Left renal cortex interstitium (tissue), 4 donors: ENCODE results near the gene POU2F2. TPM values are rescaled to one million over a fixed set of nuclear protein-coding genes. Genes with fewer than 3 reads are reported as not detected.

Experiments used
- DNase-seq, 4 donors: peaks; one replicate each; pipeline ENCODE4 v3.0.0-alpha.2; 2013; ENCODE audit warnings: low read depth in 4 of 4, low spot score in 2 of 4, missing footprints in 1 of 4
- polyA plus RNA-seq, 4 donors: library from polyadenylated mRNA; unstranded; fragments of 120-200 nt; gene quantifications; one replicate each; pipeline ENCODE4 v1.2.1, GENCODE V29; 2013; ENCODE audit not compliant: insufficient read length in 4 of 4

POU2F2 gene
- polyA plus RNA-seq, 4 donors = 0.81 to 0.95 (median 0.91) TPM

DNA sequence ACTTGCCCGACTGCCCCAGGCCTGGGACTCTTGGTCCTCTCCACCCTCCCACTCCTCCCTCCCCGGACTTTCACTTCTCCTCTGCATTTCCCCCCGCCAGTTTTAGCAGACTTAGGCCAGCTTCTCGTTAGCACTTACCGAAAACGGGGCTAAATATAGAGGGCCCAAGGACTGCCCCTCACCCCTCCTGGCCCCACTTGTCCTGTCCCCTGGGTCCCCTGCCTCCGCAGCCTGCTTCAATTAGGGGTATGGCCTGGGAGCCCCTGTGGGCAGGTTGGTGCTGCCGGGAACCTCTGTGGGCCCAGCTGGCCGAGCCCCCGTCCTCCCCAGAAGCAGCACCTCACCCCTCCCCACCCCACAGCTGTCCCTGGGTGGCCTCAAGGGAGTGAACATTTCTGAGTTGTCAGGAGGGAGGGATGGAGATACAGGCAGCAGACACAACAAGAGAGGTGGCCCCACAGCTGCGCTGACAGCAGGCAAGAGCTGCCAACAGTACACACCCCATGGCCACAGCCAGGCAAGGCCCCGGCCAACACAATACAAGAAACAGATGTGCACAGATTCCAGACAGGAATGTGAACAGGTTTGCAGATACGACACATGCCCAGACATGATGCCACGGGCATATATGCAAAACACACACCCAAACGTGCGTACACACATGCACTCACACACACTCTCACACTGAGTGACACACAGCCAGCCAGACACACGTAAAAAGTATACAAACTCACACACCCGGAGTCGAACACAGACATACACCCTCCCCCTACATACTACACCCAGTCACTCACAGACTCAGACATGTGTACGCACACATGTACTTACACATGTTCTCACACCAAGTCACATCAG, 2.6 kb downstream of the POU2F2 start:
- no peak for DNase-seq

DNA sequence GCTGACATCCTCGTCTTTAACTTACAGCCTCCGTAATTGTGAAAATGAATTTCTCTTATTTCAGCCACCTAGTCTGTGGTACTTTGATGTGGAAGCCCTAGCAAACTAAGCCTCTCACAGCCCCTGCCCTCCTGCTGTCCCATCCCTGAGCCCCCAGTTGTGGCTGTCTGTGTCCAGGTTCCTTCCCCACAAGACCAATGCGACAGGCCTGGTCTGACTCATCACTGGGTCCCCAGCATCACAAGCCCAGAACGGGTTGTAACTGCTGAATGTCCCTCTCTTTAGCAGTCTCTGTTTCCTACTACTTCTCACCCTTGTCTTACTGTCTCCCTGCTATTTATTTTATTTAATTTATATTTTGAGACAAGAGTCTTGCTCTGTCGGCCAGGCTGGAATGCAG, 5.7 kb downstream of the POU2F2 start:
- no peak for DNase-seq

DNA sequence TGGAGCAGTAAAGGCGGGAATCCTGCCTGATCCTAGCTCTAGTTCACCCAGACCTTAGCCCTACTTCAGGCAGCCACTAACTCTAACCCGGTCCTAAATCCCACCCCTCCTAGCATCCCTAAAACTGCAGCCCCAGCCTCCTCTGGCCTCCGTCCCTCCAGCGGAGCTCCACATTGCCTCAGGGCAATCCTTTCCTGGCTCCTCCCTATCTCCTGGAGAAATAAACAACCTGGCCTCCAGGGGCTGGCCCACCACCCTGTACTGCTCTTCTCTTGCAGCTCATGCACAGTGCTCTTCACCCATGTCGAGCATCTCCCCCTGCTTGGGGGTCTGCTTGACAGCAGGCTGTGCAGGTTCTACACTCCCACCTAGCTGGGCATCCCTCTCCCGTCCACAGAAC, 6.7 kb downstream of the POU2F2 start:
- DNase-seq = no peak

DNA sequence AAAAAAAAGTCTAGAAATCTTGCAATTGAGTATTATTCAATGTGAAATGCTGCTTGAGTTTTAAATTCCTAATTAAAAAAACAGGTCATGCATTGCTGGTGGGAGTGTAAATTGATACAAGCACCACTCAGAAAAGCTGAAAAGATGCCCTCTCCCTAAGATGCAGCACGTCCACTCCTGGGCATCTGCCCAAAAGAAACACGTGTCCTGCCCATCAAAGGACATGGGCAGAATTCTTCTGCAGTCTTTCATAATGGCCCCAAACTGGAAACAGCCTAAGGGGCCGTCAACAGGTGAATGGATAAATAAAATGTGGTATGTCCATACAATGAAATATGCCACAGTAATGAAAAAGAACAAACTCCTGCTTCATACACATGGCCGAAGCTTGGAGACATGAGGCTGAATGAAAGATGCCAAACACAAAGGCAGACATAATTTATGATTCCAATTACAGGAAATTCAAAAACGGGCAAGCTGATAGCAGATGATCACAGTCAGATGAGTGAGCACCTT, 7.8 kb downstream of the POU2F2 start:
- no peak for DNase-seq

DNA sequence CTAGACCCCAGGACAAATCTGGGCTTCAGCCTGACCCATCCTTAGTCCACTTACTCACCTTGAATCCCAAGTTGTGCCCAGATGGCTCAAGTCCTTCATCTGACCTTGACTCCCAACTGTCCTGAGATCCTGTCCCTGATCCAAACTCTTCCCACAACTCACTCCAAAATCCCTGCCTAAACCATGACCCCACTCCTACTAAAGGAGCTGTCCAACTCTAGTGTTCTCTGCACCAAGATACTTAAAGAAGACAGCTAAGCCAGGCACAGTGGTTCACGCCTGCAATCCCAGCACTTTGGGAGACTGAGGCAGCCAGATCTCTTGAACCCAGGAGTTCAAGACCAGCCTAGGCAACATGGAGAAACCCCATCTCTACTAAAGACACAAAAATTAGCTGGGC, 8.5 kb downstream of the POU2F2 start:
- DNase-seq = no peak

DNA sequence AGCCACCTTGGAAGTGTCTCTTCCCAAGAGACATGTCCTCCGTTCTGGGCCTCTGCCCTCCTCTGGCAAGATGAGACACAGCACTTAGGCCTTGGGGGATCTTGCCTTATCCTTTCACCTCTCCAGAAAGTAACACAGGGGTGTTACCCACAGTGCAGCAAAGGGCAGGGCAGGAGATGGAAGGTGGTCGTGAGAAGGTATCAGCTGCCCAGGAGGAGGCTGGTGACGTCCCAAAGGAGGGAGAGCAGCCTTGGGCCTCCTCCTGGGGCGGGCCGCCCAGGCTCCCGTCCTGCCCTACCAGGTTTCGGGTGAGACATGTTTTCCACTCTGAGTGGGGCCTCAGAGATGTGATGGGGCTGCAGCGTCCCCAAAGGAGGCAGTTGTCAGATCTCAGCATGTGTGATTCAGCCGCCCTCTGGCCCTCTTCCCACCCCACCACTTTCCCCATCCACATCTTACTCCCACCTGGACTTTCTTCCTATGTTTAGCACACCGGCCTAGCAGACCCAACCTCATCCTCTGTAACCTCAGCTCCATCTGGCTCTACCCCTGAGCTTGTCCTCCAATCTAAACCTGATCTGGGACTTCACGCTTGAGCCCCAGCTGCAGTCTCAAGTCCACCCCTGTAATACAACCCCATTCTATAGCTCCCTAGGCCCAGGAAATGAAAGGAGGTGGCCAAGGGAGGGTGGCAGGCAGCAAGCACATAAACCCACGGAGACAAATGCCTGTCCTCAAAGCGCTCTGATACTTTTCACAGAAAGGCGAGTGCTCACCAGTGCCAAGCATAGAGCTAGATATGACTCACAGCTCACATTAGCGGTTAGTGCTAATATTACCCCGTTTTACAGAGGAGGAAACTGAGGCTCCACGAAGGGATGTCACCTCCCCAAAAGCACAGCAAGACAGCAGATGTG, 9.3 kb downstream of the POU2F2 start:
- DNase-seq = no peak

DNA sequence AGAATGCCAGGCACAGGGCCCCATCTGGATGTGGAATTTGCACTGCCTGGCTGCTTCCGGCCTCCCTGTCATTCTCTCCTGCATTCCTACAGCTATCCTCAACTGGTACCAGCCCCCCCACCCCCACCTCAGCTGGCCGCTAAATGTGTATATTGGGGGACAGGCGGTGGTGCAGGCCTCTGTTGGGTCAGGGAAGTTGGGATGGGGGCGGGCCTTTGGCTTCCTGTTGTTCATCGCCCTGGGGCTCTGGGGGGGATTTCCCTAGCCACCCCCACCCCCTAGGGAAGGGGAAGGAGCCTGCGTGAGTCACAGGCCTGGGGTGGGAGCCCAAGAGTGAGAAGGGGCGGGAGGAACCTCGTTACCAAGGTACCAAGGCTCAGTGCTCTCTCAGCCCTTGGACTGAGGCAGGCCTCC, 10.6 kb downstream of the POU2F2 start:
- DNase-seq = no peak

DNA sequence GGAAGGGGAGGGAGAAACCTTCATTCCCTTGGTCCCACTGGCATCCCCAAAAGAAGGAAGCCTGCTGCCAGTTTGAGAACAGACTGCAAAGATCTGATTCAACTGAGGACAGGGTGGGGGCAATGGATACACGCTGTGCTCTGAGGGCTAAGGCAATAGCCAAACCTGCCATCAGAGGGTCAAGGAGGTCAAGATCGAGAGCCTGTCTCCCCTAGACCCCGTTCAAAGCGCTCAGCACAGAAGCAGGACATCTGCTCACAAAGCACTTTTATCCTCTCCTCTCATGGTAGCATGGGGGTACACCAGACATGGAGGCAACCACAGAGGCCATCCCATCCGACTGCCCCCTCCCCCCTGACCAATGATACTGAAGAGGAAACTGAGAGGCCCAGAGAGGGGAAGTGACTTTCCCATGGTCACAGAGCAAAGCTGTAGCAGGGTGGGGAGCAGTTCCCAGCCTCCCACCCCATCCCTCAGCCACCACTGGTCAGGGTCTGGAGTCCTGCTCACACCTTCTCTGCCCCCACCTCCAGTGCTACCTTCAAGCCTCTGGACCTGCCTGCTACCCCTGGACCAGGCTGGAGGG, 11.1 kb downstream of the POU2F2 start:
- DNase-seq = no peak

DNA sequence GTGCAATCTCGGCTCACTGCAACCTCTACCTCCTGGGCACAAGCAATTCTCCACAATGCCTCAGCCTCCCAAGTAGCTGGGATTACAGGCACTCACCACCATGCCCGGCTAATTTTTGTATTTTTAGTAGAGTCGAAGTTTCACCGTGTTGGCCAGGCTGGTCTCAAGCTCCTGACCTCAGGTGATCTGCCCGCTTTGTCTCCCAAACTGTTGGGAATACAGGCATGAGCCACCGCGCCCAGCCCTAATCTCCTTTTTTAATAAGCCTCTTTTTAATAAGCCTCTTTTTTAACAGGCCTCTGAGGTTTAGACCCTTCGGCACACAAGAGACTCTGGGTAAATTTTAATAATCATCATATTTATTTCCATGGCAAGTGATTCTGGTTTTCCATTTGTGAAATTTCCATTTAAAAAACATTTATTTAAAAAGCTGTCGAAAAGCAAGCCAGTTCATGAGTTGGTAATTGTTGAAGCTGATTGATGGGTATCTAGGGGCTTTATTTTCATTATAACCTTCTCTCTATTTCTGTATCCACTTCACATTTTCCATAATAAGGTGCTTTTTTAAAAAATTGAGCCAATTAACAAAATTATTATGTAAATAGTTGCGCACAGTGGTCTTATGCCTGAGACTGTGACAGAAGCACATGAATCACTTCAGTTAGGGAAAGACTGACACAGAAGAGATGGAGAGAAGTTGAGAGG, 11.8 kb downstream of the POU2F2 start:
- DNase-seq = no peak

DNA sequence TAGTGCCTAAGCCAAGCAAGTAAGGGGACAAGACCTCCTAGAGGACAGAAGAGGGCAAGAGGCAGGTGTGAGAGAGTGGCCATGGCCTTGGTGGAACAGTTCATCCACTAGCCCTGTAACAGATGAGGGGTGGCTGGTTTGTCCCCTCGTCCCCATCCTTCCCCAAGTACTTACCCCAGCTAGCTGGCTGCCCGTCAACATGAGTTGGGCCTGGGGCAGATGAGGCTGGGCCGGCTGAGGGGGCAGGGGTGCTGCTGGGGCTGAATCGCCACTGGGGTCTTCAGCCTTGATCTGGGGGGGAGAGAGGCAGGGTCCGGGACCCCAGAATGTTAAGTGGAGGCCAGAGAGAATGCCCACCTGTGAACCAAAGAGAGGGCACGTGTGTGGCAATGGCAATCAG, 15.2 kb downstream of the POU2F2 start:
- DNase-seq = no peak

DNA sequence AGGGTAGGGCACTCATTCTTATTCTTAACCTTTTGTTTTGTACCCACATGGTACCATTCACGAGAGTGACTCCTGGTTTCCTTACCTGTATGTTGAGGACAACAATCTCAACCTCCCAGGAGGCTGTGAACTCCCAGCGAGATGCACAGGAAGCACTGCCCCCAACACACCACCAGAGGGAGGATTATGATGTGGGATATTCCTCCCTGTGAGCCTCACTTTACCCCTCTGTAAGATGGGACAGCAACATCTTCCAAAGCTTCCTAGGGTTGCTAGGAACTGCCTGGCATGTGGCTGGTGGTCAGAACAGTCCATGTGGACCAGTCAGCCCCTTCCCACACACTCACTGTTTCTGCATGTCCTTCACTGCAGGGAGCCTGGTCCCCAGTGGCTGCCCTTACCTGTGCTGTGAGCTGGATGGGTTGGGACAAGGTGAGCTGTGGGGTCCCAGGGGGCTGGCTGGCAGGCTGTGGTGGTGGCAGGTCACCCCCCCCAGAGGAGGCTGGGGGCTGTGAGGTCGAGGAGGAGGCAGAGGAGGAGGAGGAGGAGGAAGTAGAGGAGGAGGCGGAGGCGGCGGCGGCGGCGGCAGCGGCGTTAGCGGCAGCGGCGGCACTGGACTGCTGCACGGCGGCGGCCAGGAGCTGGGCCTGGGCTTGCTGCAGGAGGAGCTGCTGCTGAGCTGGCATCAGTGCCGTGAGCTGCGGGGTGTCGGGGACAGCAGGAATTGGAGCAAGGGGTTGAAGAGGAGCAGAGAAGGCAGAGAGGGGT, 15.8 kb downstream of the POU2F2 start:
- no peak for DNase-seq

DNA sequence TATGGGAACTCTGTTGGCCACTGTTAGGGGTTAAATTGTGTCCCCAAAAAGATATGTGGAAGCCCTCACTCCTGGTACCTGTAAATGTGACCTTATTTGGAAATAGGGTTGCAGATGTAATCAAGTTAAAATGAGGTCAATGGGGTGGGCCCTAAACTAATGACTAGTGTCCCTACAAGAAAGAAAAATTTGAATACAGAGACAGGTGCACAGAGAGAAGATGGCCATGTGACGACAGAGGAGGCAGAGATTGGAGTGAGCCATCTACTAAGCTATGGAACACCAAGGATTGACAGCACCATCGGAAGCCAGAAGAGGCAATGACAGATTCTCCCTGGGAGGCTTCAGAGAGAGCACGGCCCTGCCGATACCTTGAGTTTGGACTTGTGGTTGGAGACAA, 16.5 kb downstream of the POU2F2 start:
- DNase-seq = no peak

DNA sequence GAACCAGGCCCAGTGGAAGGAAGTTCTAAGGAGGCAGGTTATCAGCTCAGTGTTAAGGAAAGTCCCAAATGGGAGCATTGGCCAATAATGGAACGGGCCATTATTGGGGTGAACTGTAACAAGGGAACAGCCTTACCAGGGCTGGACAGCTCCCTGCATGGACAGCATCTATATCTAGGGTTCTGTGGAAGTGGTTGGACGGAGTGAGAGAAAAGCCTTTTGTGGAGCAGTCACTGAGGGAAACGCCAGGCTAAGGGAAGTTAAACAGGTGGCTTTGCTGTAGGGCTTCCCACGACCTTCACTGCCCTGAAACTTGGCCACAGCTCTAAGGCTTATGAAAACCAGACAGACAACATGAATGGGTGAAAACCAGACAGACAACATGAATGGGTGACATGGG, 17.0 kb downstream of the POU2F2 start:
- no peak for DNase-seq

DNA sequence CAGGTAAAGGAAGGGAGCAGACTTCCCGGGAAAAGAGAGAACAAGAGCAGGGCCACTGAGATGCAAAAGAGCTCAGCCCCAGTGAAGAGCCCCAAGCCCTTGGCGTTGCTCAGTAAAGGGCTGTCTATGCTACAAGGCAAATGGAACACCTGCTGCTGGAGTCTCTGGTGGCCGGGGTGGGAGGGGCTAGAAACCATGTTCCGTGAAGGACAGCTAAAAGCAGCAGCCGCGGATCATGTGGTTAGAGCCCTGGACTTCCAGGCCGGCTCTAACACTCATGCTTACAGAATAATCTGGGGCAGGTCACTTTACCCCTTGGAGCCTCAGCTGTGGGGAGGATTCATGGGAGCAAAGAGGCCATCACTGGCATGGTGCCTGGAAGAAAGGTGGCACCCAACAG, 17.8 kb downstream of the POU2F2 start:
- DNase-seq = no peak

DNA sequence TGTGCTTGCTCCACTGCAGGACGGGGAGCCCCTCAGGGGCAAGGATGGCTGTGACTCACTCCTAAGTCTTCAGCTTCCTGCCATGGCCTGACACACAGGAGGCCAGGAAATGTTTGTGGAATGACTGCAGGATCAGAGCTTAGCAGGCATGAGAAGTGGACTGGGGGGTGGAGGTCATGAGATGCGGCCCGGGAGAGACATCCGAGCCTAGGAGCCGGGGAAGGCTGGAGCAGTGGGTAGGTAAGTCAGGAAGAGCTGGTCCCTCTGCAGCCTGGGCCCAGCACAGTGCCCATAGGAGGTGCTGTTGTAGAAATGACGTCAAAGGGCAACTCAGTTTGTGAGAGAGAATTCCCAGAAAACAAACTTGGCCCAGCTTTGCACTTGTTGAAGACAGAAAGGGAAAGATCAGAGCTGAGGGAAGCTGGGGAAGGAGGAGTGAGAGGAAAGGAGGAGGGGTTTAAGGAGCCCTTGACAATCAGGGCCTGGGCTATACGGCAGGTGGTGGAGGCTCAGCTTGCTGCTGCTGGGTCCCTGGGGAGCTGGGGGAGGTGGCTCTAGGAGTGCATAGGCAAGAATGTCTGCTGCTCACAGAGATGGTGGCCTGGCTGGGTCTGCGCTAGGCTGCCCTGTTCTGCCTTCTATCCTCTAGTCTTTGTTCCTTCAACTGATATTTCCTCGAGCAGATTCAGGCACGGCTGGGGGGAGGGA, 18.5 kb downstream of the POU2F2 start:
- no peak for DNase-seq

DNA sequence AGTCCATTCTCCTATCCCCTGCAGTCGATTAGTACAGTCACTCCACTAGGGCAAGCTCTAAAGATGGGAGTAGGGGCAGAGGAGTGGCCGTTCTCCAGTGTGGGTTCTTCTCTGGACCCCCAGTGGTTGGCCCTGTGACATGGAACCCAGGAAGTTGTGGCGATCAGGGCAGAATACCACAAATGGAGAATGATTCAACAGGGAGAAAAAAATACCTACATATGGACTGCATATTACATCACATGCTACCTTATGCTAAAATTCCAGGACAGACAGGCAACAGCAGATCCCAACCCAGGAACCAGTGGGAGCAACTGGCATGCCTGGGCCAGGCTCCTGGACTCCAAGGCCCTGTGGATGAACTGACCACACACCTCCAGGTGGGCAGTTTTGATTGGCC, 20.4 kb downstream of the POU2F2 start:
- DNase-seq = no peak

DNA sequence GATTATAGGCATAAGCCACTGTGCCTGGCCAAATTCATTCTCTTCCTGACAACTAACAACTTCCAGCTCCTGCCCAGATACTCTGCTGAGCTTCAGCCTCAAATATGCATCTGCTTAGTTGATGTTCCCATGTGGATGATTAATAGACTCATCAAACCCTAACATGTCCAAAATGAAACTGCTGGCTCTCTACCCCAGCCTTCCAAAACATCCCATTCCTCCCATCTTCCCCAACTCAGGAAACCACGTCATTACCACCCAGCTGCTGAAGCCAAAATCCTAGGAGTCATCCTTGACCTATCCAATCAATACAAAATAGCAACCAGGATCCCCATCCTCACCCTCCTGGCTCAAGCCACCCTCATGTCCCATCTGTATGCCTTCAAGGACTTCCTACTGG, 20.9 kb downstream of the POU2F2 start:
- DNase-seq = no peak

DNA sequence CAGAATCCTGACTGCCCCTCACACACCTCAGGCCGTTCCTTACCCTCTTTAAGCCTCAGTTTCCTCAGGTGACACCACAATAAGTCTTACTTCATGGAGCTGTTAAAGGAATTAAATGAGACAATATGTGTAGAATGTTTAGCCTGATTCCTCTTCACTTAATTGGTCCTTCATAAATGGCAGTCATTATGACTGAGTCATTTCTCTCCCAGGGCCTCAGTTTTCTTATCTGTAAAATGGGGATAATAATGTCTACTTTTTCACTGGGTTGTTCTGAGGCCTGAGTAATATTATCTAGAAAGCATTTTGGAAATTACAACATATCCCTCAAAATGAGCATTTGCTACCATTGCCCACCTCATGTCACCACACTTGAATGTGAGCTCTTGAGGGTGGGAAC, 21.6 kb downstream of the POU2F2 start:
- DNase-seq = no peak

DNA sequence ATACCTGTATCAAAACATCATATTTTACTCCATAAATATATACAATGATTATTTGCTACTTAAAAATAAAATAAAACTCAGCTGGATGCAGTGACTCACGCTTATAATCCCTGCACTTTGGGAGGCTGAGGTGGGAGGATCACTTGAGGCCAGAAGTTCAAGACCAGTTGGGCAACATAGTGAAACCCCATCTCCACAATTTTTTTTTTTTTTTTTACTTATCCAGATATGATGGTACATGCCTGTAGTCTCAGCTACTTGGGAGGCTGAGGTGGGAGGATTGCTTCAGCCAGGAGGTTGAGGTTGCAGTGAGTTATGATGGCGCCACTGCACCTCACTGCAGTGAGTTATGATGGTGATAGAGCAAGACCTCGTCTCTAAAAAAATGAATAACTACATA, 22.4 kb downstream of the POU2F2 start:
- no peak for DNase-seq
